Activated CD8-positive, alpha-beta T cell treated with anti-CD3 and anti-CD28 coated beads for 36 hours (primary cell): ENCODE data around the gene MTCL1. TPM values are rescaled to one million over a fixed set of nuclear protein-coding genes. Genes with fewer than 3 reads are reported as not detected.

Source experiments
- ATAC-seq: fragments of 200-7000 bp; cut with Tn5 transposase; one replicate; pipeline ENCODE4 v1.10.0; 2021; ENCODE audit warnings: mild to moderate bottlenecking, moderate library complexity
- CTCF ChIA-PET: fragments of 350-600 bp; sonication (Branson Sonifier 250); formaldehyde crosslinking; loops from one replicate; lab custom pipeline; 2021; ENCODE audit warnings: antibody characterized with exemption; lab: Charles Lee
- POLR2A ChIA-PET: fragments of 350-600 bp; sonication (Branson Sonifier 250); formaldehyde crosslinking; loops from one replicate; lab custom pipeline; 2021; ENCODE audit warnings: antibody characterized with exemption; lab: Charles Lee
- DNase-seq: peaks from one replicate; pipeline ENCODE4 v3.0.0-alpha.2; 2020
- H3K27ac Mint-ChIP-seq: one replicate; pipeline ENCODE4 v1.8.0; 2021; ENCODE audit warnings: mild to moderate bottlenecking, mixed read lengths
- H3K27me3 Mint-ChIP-seq: one replicate; pipeline ENCODE4 v1.8.0; 2021; ENCODE audit warnings: mixed read lengths
- H3K36me3 Mint-ChIP-seq: one replicate; pipeline ENCODE4 v1.8.0; 2021; ENCODE audit warnings: low read depth, mixed read lengths
- H3K4me1 Mint-ChIP-seq: one replicate; pipeline ENCODE4 v1.8.0; 2021; ENCODE audit warnings: low read depth, mixed read lengths
- H3K4me3 Mint-ChIP-seq: one replicate; pipeline ENCODE4 v1.8.0; 2021; ENCODE audit warnings: mild to moderate bottlenecking, moderate library complexity, mixed read lengths
- H3K9me3 Mint-ChIP-seq: one replicate; pipeline ENCODE4 v1.8.0; 2021; ENCODE audit warnings: mixed read lengths
- CTCF ChIP-seq: fragments of 200-600 bp; IDR thresholded peaks from one replicate; pipeline ENCODE4 v1.8.0; 2022; ENCODE audit warnings: antibody characterized with exemption, mild to moderate bottlenecking
- intact Hi-C: fragments of 100-400 bp; cut with micrococcal nuclease; formaldehyde crosslinking; loops from one replicate; pipeline ENCODE4 v1.10.0; 2022
- total RNA-seq, 2 experiments: library from RNA; stranded (reverse); gene quantifications; one replicate each; pipeline ENCODE4 v1.2.3, GENCODE V29; 2021

The MTCL1 gene
- total RNA-seq, 2 experiments from 2014 or later: 0.25 to 0.52 TPM

GRCh38 chr18:8825729-8826375 lies 120.5 kb downstream of the MTCL1 start:
- Mint-ChIP-seq H3K4me1 (no peaks in the 10 kb centered on the region), H3K27ac (no peak overlapping the region), H3K9me3 (no peaks in the 10 kb centered on the region), H3K4me3 (no peak overlapping the region), H3K36me3 (no peaks in the 10 kb centered on the region), H3K27me3 (no peaks in the 10 kb centered on the region)
- ATAC-seq (no peak), DNase-seq (no peak)
- no peak for TF ChIP-seq CTCF
- intact Hi-C loops: no loop called here
- CTCF ChIA-PET: no interaction called here
- POLR2A ChIA-PET: no interaction called here

- ChIA-PET POLR2A (no interaction called here), CTCF (no interaction called here)
- no peaks in the 10 kb centered on the region for H3K9me3 Mint-ChIP-seq
- intact Hi-C loops: no loop called here
- TF ChIP-seq CTCF: no peak
- no peaks in the 10 kb centered on the region for H3K36me3 Mint-ChIP-seq
- no peak overlapping the region for H3K4me3 Mint-ChIP-seq
- no peak for DNase-seq
- no peaks in the 10 kb centered on the region for H3K4me1 Mint-ChIP-seq
- no peak overlapping the region for H3K27ac Mint-ChIP-seq
- no peak for ATAC-seq
- no peaks in the 10 kb centered on the region for H3K27me3 Mint-ChIP-seq
Measured at GRCh38 chr18:8826514-8826913, 121.2 kb downstream of the MTCL1 start.

- ChIA-PET CTCF (no interaction called here), POLR2A (no interaction called here)
- Mint-ChIP-seq H3K27me3 (no peaks in the 10 kb centered on the region), H3K36me3 (no peaks in the 10 kb centered on the region), H3K27ac (no peak overlapping the region), H3K4me3 (no peak overlapping the region), H3K9me3 (no peaks in the 10 kb centered on the region), H3K4me1 (no peaks in the 10 kb centered on the region)
- DNase-seq (no peak), ATAC-seq (no peak)
- intact Hi-C loops: no loop called here
- no peak for TF ChIP-seq CTCF
Measured at GRCh38 chr18:8826971-8827370, 121.6 kb downstream of the MTCL1 start.

- intact Hi-C loops: no loop called here
- H3K9me3 Mint-ChIP-seq: no peaks in the 10 kb centered on the region
Measured at GRCh38 chr18:8828300-8828699, 122.9 kb downstream of the MTCL1 start.

GRCh38 chr18:8828798-8829197 lies 123.4 kb downstream of the MTCL1 start:
- no peaks in the 10 kb centered on the region for H3K4me1 Mint-ChIP-seq
- POLR2A ChIA-PET: no interaction called here
- CTCF ChIA-PET: no interaction called here
- H3K36me3 Mint-ChIP-seq: no peaks in the 10 kb centered on the region
- no peak for TF ChIP-seq CTCF
- H3K27ac Mint-ChIP-seq: no peak overlapping the region
- DNase-seq (no peak), ATAC-seq (no peak)
- no peak overlapping the region for H3K4me3 Mint-ChIP-seq
- no peaks in the 10 kb centered on the region for H3K9me3 Mint-ChIP-seq
- intact Hi-C loops: no loop called here
- no peaks in the 10 kb centered on the region for H3K27me3 Mint-ChIP-seq

More at GRCh38 chr18:8828300-8828699, 122.9 kb downstream of the MTCL1 start:
- no peaks in the 10 kb centered on the region for H3K27me3 Mint-ChIP-seq
- no peak for TF ChIP-seq CTCF
- ChIA-PET CTCF (no interaction called here), POLR2A (no interaction called here)
- H3K4me1 Mint-ChIP-seq: no peaks in the 10 kb centered on the region
- DNase-seq (no peak), ATAC-seq (no peak)
- no peak overlapping the region for H3K27ac Mint-ChIP-seq
- H3K36me3 Mint-ChIP-seq: no peaks in the 10 kb centered on the region
- no peak overlapping the region for H3K4me3 Mint-ChIP-seq
